Measurements from ENCODE around the gene MRPL32. TPM values are rescaled to one million over a fixed set of nuclear protein-coding genes. Genes with fewer than 3 reads are reported as not detected.

The MRPL32 gene
- total and polyA plus RNA-seq, 2 donors (not counting 1 experiment from before 2014, with no cell fraction given) = 54.4 to 63.7 TPM

DNA sequence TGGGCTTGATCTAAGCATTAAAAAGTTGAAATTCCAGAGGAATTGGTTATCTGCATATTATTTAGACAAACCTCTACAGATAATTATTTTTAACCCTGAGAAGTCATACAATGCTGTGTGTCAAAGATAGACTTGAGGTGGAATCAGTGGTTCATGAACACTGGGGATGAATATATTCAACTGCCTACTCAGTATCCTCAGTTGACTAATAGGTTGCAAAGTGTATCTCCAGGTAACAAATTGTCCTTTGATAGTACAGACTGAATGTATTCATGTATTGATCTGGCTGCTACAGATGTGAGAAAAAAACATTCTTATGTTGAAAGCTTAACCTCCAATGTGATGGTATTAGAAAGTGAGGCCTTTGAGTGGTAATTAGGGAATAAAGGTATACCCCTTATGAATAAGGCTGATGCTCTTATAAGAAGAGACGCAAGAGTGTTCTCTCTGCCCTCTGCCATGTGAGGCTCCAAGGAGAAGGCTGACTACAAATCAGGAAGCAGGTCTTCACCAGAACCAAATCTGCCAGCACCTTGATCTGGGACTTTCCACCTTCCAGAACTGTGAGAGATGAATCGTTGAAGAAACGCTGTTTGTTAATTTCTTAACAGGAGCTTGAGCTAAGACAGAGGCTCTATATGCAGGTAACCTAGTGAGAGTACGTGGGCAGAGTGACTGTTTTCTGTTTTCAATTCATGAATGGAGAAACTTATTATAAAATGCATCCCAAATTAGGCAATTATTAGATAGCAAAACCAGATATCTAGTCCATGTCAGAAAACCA is 7.5 kb downstream of the MRPL32 start:
- TF ChIP-seq EZH2 (IDR thresholded peaks at IDR 0.05; ENCODE audit: low read length, missing control alignments) (no peak), CTCF (conservative IDR thresholded peaks at IDR 0.05 in 1 of 2, IDR thresholded peaks at IDR 0.05 in 1 of 2; ENCODE audit: low read depth in 1 of 2, low read length in 2 of 2) (no peak)
- no peaks in the 10 kb centered on the region for H4K20me1 ChIP-seq (ENCODE audit: control insufficient read depth, extremely low read depth, insufficient read depth, low read length)
- no peaks in the 10 kb centered on the region for H3K9me3 ChIP-seq (ENCODE audit: control insufficient read depth, insufficient read depth, low read depth, low read length)
- no peak overlapping the region for H3K4me2 ChIP-seq (ENCODE audit: extremely low read depth, insufficient read depth, low read length)
- H3K27ac ChIP-seq (ENCODE audit: insufficient read depth, low read length) = no peak overlapping the region
- peaks cover 7% of the 10 kb centered on the region for H3K36me3 ChIP-seq (ENCODE audit: control insufficient read depth, insufficient read depth, low read length)
- peaks cover 1% of the 10 kb centered on the region for H3K79me2 ChIP-seq (ENCODE audit: control insufficient read depth, insufficient read depth, low read length)
- no peak for DNase-seq (ENCODE audit: low read depth in 2 of 2)
- no peaks in the 10 kb centered on the region for H3K4me1 ChIP-seq (ENCODE audit: control insufficient read depth, extremely low read depth, insufficient read depth, low read length)
- no peak overlapping the region for H3K4me3 ChIP-seq (replicated peaks in 1 of 4; ENCODE audit: control extremely low read depth in 1 of 4, insufficient read depth in 1 of 4, low read depth in 3 of 4, low read length in 4 of 4)
- no peak overlapping the region for H2AFZ ChIP-seq (ENCODE audit: low read length)
- H3K27me3 ChIP-seq (ENCODE audit: control insufficient read depth, insufficient read depth, low read length) = no peaks in the 10 kb centered on the region
- H3K9ac ChIP-seq (ENCODE audit: insufficient read depth, low read length) = no peak overlapping the region

DNA sequence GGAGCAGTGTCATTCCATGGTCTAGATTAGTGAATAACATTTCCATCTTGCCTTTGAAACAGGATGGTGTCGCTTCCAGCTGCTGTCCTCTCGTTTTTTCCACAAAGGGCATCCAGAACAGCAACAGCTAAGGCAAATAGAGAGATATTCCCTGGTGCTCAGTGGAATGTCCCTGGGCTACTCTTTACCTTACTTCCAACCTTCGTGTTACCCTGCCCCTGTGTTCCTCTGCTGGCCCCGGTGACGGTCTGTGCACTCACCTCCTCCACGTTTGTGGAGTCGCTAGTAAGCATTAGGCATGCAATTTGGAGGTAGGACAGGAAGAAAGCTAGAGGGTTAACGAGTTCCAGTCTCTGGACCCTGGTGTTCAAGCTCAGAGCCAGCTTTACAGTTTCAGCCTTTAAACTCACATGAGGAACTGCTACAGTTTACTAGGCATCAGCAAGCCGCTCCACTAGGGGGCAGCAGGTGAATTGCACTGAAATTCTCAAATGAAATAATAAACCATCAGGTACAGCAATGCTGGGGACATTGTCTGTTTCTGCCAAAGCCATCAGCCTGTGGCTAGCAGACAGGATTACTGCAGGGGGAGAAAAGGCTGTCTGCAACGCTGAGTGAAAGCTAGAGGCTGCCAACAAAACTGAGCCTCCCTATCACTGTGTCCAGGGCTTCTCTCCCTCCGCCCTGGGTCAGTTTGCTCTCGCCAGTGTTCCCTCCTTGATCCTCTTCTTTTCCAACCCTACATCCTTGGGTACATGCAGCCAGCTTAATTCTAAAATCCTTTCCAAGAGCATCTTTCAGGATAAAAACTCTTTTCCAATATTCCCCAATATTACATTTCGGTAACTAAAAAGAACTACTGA is 9.0 kb downstream of the MRPL32 start:
- H3K9ac ChIP-seq (ENCODE audit: insufficient read depth, low read length) = no peak overlapping the region
- no peaks in the 10 kb centered on the region for H3K79me2 ChIP-seq (ENCODE audit: control insufficient read depth, insufficient read depth, low read length)
- no peak overlapping the region for H3K4me2 ChIP-seq (ENCODE audit: extremely low read depth, insufficient read depth, low read length)
- TF ChIP-seq CTCF (conservative IDR thresholded peaks at IDR 0.05 in 1 of 2, IDR thresholded peaks at IDR 0.05 in 1 of 2; ENCODE audit: low read depth in 1 of 2, low read length in 2 of 2) (peak; percentile 94), EZH2 (IDR thresholded peaks at IDR 0.05; ENCODE audit: low read length, missing control alignments) (no peak)
- H2AFZ ChIP-seq (ENCODE audit: low read length) = no peak overlapping the region
- no peaks in the 10 kb centered on the region for H3K4me1 ChIP-seq (ENCODE audit: control insufficient read depth, extremely low read depth, insufficient read depth, low read length)
- no peak overlapping the region for H3K4me3 ChIP-seq (replicated peaks in 1 of 4; ENCODE audit: control extremely low read depth in 1 of 4, insufficient read depth in 1 of 4, low read depth in 3 of 4, low read length in 4 of 4)
- no peak overlapping the region for H3K27ac ChIP-seq (ENCODE audit: insufficient read depth, low read length)
- no peaks in the 10 kb centered on the region for H3K27me3 ChIP-seq (ENCODE audit: control insufficient read depth, insufficient read depth, low read length)
- no peaks in the 10 kb centered on the region for H3K36me3 ChIP-seq (ENCODE audit: control insufficient read depth, insufficient read depth, low read length)
- peak; percentile 50 to 81 for DNase-seq (ENCODE audit: low read depth in 2 of 2)
- no peaks in the 10 kb centered on the region for H3K9me3 ChIP-seq (ENCODE audit: control insufficient read depth, insufficient read depth, low read depth, low read length)
- H4K20me1 ChIP-seq (ENCODE audit: control insufficient read depth, extremely low read depth, insufficient read depth, low read length) = no peaks in the 10 kb centered on the region

Data from fibroblast of lung (primary cell).